ENCODE results near the gene NEK1.

Gene NEK1

GRCh38 chr4:169352360-169352759 lies 260.0 kb downstream of the NEK1 start:
- no peak for DNase-seq (ENCODE audit: low read depth)
- no peak for TF ChIP-seq CTCF (IDR thresholded peaks at IDR 0.05; ENCODE audit: low read length, missing control alignments)
- H3K4me3 ChIP-seq (replicated peaks; ENCODE audit: low read depth, low read length), result no peak overlapping the region

GRCh38 chr4:169351872-169352271 lies 260.5 kb downstream of the NEK1 start:
- H3K4me3 ChIP-seq (replicated peaks; ENCODE audit: low read depth, low read length), result no peak overlapping the region
- peak; percentile 80 for DNase-seq (ENCODE audit: low read depth)
- no peak for TF ChIP-seq CTCF (IDR thresholded peaks at IDR 0.05; ENCODE audit: low read length, missing control alignments)

- no peak for TF ChIP-seq CTCF (IDR thresholded peaks at IDR 0.05; ENCODE audit: low read length, missing control alignments)
- H3K4me3 ChIP-seq (replicated peaks; ENCODE audit: low read depth, low read length), result no peak overlapping the region
- DNase-seq (ENCODE audit: low read depth), result no peak
Measured at GRCh38 chr4:169348541-169348940, 263.8 kb downstream of the NEK1 start.

GRCh38 chr4:169346840-169347239 lies 265.5 kb downstream of the NEK1 start:
- no peak for DNase-seq (ENCODE audit: low read depth)
- no peak for TF ChIP-seq CTCF (IDR thresholded peaks at IDR 0.05; ENCODE audit: low read length, missing control alignments)
- no peak overlapping the region for H3K4me3 ChIP-seq (replicated peaks; ENCODE audit: low read depth, low read length)

GRCh38 chr4:169345316-169345721 lies 267.1 kb downstream of the NEK1 start:
- peak; percentile 56 for DNase-seq (ENCODE audit: low read depth)
- TF ChIP-seq CTCF (IDR thresholded peaks at IDR 0.05; ENCODE audit: low read length, missing control alignments), result no peak
- H3K4me3 ChIP-seq (replicated peaks; ENCODE audit: low read depth, low read length), result no peak overlapping the region

Measured in fibroblast of pulmonary artery (primary cell).